A673 (cell line): ENCODE results near the gene CA5A.
"Not testable (repeated sequence)": the region's sequence is repeated elsewhere in the genome, so short reads cannot be mapped to it uniquely, and the experiment has no call there.

ENCODE experiments used
- EZH2 ChIP-seq: fragments of 200-600 bp; sonication (generic); IDR thresholded peaks from 2 replicates; pipeline ENCODE4 v1.6.1; 2017; ENCODE audit warnings: borderline replicate concordance, low read depth, mild to moderate bottlenecking, mixed read lengths, antibody characterized with exemption, low read length; ENCODE audit not compliant: poor library complexity, severe bottlenecking
- TF ChIP-seq, protein P1 (sequence below): fragments of 300-800, 200-600 bp; sonication (generic); conservative IDR thresholded peaks from 2 replicates; pipeline ENCODE4 v1.5.1; 2017; ENCODE audit warnings: low read depth, mild to moderate bottlenecking, antibody characterized with exemption, low read length, moderate library complexity, mixed read lengths

DNA sequence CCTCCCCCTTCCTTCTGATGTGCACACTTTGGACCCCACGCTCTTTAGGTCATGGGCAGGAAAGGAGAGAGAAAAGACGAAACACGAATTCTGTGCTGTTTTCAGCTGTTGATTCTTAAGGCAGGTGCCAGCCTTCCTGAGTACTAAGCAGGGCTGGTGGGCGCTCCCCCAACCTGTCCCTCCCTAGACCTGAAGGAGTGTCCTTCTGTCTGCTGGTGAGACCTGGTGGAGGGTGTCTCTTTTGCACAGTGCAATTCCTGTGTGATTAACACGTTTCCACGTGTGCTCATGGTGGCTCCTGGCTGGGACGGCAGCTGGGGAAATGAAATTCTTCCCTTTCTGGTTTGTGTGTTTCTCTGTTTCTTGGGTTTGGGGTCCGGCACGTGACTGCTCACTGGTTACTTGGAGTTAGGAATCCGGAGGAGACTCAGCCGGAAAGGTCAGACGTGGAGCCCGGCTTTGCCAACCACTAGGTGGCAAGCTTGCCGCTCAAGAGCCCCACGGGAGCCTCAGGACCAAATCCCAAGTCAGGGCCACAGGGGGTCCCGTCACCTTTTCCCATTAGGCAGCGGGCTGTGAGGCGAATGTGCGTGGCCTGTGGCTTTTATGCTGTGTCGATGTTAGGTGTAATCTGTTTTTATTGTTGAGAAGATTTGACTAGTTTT lies 46.9 kb upstream of the CA5A start:
- TF ChIP-seq, protein P1, sequence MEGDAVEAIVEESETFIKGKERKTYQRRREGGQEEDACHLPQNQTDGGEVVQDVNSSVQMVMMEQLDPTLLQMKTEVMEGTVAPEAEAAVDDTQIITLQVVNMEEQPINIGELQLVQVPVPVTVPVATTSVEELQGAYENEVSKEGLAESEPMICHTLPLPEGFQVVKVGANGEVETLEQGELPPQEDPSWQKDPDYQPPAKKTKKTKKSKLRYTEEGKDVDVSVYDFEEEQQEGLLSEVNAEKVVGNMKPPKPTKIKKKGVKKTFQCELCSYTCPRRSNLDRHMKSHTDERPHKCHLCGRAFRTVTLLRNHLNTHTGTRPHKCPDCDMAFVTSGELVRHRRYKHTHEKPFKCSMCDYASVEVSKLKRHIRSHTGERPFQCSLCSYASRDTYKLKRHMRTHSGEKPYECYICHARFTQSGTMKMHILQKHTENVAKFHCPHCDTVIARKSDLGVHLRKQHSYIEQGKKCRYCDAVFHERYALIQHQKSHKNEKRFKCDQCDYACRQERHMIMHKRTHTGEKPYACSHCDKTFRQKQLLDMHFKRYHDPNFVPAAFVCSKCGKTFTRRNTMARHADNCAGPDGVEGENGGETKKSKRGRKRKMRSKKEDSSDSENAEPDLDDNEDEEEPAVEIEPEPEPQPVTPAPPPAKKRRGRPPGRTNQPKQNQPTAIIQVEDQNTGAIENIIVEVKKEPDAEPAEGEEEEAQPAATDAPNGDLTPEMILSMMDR: peak; percentile 48
- not testable (repeated sequence) for TF ChIP-seq EZH2
